Uterus (tissue), 4 donors: ENCODE results near the gene SLC44A3. TPM values are rescaled to one million over a fixed set of nuclear protein-coding genes. Genes with fewer than 3 reads are reported as not detected.

Experiments used
- DNase-seq, 2 donors: peaks; one replicate each; pipeline ENCODE4 v3.0.0-alpha.2; 2019 to 2020
- H3K27ac ChIP-seq, 2 donors: fragments of 200-600 bp; sonication (generic); 1 replicate in 1 of 2; 2 replicates in 1 of 2; pipeline ENCODE4 v1.5.1; 2016 to 2018
- H3K27me3 ChIP-seq, 2 donors: fragments of 200-600 bp; sonication (generic); one replicate each; pipeline ENCODE4 v1.5.1; 2018 to 2019; ENCODE audit warnings: control low read depth in 1 of 2
- H3K36me3 ChIP-seq, 2 donors: fragments of 200-600 bp; sonication (generic); one replicate each; pipeline ENCODE4 v1.5.1; 2019; ENCODE audit warnings: control low read depth in 1 of 2
- H3K4me1 ChIP-seq, 2 donors: fragments of 200-600 bp; sonication (generic); one replicate each; pipeline ENCODE4 v1.5.1; 2018 to 2019; ENCODE audit warnings: control low read depth in 1 of 2
- H3K4me3 ChIP-seq, 2 donors: fragments of 200-600 bp; sonication (generic); 1 replicate in 1 of 2; 2 replicates in 1 of 2; pipeline ENCODE4 v1.5.1; 2018 to 2019; ENCODE audit warnings: mild to moderate bottlenecking in 1 of 2
- H3K9me3 ChIP-seq, 2 donors: fragments of 200-600 bp; sonication (generic); one replicate each; pipeline ENCODE4 v1.5.1; 2019; ENCODE audit warnings: control low read depth in 1 of 2
- POLR2A ChIP-seq, 2 donors: fragments of 450-650 bp; IDR thresholded peaks; one replicate each; pipeline ENCODE4 v1.6.1; 2016; ENCODE audit warnings: antibody characterized with exemption in 2 of 2, mild to moderate bottlenecking in 1 of 2, moderate library complexity in 1 of 2
- intact Hi-C: fragments of 100-400 bp; cut with DNase I; formaldehyde crosslinking; loops from one replicate; pipeline ENCODE4 v1.15.1; 2023; ENCODE audit warnings: low total_unique reads
- total RNA-seq, 4 donors: library from RNA; depleted of rRNA in 3 of 4; stranded (reverse); fragments of >200 nt in 3 of 4; gene quantifications; one replicate each; pipeline versions ENCODE4 v1.1.0 to v1.2.4, GENCODE V29; 2014 to 2023
- TF ChIP-seq, protein P1 (sequence below), 4 experiments: fragments of 200-600 bp in 2 of 4; fragments of 450-650 bp in 2 of 4; sonication (generic) in 2 of 4; IDR thresholded peaks; one replicate each; pipeline ENCODE4 v1.5.1; 2016 to 2019; ENCODE audit warnings: antibody characterized with exemption in 4 of 4, mild to moderate bottlenecking in 2 of 4, moderate library complexity in 1 of 4
- donor health status: DM: yes; HTN: yes; CAD: no.

SLC44A3 gene
- total RNA-seq, 4 donors from 2014 or later = 1.3 to 10.3 (median 4.8) TPM

DNA sequence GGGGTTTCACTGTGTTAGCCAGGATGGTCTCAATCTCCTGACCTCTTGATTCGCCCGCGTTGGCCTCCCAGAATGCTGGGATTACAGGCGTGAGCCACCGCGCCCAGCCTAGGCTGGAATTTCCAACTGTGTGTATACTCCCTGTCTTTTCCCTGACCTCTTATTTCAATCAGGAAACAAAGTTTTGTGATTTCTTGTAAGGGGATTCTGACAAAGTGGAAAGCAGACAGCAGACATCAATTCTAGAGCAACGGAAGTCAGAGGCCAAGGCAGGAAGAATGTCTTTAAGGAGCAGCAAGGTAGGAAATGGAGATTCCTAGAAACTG lies 36.0 kb upstream of the SLC44A3 start:
- H3K9me3 ChIP-seq = no peaks in the 10 kb centered on the region
- peak overlapping the region; percentile 72 to 75 for H3K27ac ChIP-seq
- intact Hi-C loops = no loop called here
- no peak for DNase-seq
- H3K36me3 ChIP-seq = no peaks in the 10 kb centered on the region
- peaks cover 0 to 12% of the 10 kb centered on the region in 2 donors for H3K4me1 ChIP-seq
- no peaks in the 10 kb centered on the region for H3K27me3 ChIP-seq
- no peak for TF ChIP-seq POLR2A (IDR thresholded peaks at IDR 0.05)
- TF ChIP-seq, protein P1, sequence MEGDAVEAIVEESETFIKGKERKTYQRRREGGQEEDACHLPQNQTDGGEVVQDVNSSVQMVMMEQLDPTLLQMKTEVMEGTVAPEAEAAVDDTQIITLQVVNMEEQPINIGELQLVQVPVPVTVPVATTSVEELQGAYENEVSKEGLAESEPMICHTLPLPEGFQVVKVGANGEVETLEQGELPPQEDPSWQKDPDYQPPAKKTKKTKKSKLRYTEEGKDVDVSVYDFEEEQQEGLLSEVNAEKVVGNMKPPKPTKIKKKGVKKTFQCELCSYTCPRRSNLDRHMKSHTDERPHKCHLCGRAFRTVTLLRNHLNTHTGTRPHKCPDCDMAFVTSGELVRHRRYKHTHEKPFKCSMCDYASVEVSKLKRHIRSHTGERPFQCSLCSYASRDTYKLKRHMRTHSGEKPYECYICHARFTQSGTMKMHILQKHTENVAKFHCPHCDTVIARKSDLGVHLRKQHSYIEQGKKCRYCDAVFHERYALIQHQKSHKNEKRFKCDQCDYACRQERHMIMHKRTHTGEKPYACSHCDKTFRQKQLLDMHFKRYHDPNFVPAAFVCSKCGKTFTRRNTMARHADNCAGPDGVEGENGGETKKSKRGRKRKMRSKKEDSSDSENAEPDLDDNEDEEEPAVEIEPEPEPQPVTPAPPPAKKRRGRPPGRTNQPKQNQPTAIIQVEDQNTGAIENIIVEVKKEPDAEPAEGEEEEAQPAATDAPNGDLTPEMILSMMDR (IDR thresholded peaks at IDR 0.05) = no peak
- H3K4me3 ChIP-seq = no peak overlapping the region

DNA sequence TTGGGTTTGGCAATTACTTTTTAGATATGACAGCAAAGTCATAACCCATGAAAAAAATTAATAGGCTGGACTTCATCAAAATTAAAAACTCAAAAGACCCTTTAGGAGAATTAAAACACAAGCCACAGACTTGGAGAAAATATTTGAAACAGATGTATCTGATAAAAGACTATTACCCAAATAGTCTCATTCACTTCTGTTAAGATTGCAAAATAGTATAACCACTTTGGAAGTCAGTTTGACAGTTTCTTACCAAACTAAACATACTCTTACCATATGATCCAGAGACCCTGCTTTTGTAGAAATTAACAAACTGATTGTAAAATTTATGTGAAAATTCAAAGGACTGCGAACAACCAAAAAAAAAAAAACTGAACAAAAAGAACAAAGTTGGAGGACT lies 32.5 kb upstream of the SLC44A3 start:
- peaks cover 0 to 12% of the 10 kb centered on the region in 2 donors for H3K4me1 ChIP-seq
- no peaks in the 10 kb centered on the region for H3K9me3 ChIP-seq
- no peak overlapping the region for H3K4me3 ChIP-seq
- H3K36me3 ChIP-seq = no peaks in the 10 kb centered on the region
- H3K27ac ChIP-seq = no peak overlapping the region
- intact Hi-C loops = no loop called here
- H3K27me3 ChIP-seq = no peaks in the 10 kb centered on the region
- TF ChIP-seq, protein P1 (IDR thresholded peaks at IDR 0.05) = no peak
- DNase-seq = no peak

- no peaks in the 10 kb centered on the region for H3K9me3 ChIP-seq
- H3K27ac ChIP-seq = no peak overlapping the region
- no peak for DNase-seq
- H3K4me3 ChIP-seq = no peak overlapping the region
- H3K27me3 ChIP-seq = no peaks in the 10 kb centered on the region
- intact Hi-C loops = no loop called here
- no peaks in the 10 kb centered on the region for H3K4me1 ChIP-seq
- TF ChIP-seq POLR2A (IDR thresholded peaks at IDR 0.05) = no peak
- TF ChIP-seq, protein P1 (IDR thresholded peaks at IDR 0.05) = no peak
- H3K36me3 ChIP-seq = no peaks in the 10 kb centered on the region
These were observed 29.9 kb upstream of the SLC44A3 start for GRCh38 chr1:94790246-94790645.

GRCh38 chr1:94790670-94791069 lies 29.5 kb upstream of the SLC44A3 start:
- Histone ChIP-seq H3K27ac (no peak overlapping the region), H3K4me3 (no peak overlapping the region)

GRCh38 chr1:94792473-94793295 lies 27.5 kb upstream of the SLC44A3 start:
- no peak for DNase-seq
- Histone ChIP-seq H3K4me3 (no peak overlapping the region), H3K36me3 (no peaks in the 10 kb centered on the region), H3K4me1 (no peaks in the 10 kb centered on the region), H3K9me3 (no peaks in the 10 kb centered on the region), H3K27me3 (no peaks in the 10 kb centered on the region), H3K27ac (peak overlapping the region; percentile 71 to 86)
- TF ChIP-seq POLR2A (IDR thresholded peaks at IDR 0.05) = no peak
- TF ChIP-seq, protein P1 (IDR thresholded peaks at IDR 0.05) = peak in 3 of 4 experiments; percentile 7 to 40 (median 28)
- intact Hi-C loops = no loop called here

More at GRCh38 chr1:94790670-94791069, 29.5 kb upstream of the SLC44A3 start:
- TF ChIP-seq, protein P1 (IDR thresholded peaks at IDR 0.05) = no peak
- TF ChIP-seq POLR2A (IDR thresholded peaks at IDR 0.05) = no peak
- Histone ChIP-seq H3K9me3 (no peaks in the 10 kb centered on the region), H3K27me3 (no peaks in the 10 kb centered on the region), H3K36me3 (no peaks in the 10 kb centered on the region), H3K4me1 (no peaks in the 10 kb centered on the region)
- intact Hi-C loops = no loop called here
- no peak for DNase-seq
